ENCODE measurements around the gene TIE1. TPM values are rescaled to one million over a fixed set of nuclear protein-coding genes. Genes with fewer than 3 reads are reported as not detected.
"Not testable (repeated sequence)": the region's sequence is repeated elsewhere in the genome, so short reads cannot be mapped to it uniquely, and the experiment has no call there.

TIE1 gene
- total RNA-seq, 1 experiment from 2014 or later, result 0.11 TPM

DNA sequence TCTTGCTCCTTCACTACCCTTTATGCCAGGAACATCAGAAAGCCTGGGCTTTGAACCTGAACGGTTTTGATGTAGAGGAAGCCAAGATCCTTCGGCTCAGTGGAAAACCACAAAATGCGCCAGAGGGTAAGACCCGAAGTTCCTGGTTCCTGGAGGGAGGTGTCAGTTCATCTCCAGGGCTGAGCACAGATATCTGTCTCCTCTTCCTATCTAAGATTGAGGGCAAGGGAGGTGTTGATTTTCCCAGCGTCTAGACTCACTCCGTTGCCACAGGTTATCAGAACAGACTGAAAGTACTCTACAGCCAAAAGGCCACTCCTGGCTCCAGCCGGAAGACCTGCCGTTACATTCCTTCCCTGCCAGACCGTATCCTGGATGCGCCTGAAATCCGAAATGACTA is 58.9 kb downstream of the TIE1 start:
- DNase-seq (ENCODE audit: low read depth), result no peak

DNA sequence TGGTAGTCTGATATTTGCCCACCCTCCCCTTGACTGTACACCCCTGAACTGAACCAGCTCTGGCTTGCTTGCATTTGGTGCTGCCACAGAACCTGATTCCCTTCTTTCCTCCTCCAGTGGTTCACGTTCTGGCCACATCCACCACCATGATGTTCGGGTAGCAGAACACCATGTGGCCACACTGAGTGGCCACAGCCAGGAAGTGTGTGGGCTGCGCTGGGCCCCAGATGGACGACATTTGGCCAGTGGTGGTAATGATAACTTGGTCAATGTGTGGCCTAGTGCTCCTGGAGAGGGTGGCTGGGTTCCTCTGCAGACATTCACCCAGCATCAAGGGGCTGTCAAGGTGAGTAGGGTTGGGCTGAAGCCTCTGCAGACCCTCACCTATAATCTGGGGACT is 59.8 kb downstream of the TIE1 start:
- no peak for DNase-seq (ENCODE audit: low read depth)

DNA sequence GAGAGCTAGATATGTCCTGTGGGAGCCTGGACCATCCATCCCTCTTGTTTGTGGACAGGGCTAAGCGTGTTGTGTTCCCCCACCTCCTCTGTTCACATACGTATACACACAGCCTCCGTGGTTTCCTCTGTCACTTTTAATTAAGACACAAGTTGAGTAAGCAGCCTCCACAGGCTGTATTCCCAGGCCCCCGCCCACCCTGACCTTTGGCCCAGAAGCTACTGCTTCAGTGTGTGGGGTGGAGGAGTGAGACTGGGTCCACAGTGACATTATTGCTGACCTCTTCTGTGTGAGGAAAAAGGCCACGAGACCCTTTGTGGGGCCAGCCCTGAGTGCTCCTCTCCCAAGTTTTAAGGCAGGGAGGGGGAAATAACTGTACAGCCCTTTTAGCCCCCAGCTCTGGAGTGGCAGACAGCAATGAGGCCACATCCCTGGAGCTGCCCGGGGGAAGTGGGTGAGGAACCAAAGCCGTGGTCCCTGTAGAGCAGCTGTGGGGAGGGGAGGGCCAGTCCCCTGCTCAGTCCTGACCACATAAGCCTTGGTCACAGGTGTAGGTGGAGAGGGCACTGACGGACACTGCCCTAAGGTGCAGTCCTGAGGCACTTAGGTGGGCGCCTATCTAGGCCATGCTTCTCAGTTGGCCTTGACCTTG is 62.6 kb downstream of the TIE1 start:
- no peak for DNase-seq (ENCODE audit: low read depth)

- DNase-seq (ENCODE audit: low read depth), result no peak
Measured at GRCh38 chr1:43363935-43364525, 63.2 kb downstream of the TIE1 start.

DNA sequence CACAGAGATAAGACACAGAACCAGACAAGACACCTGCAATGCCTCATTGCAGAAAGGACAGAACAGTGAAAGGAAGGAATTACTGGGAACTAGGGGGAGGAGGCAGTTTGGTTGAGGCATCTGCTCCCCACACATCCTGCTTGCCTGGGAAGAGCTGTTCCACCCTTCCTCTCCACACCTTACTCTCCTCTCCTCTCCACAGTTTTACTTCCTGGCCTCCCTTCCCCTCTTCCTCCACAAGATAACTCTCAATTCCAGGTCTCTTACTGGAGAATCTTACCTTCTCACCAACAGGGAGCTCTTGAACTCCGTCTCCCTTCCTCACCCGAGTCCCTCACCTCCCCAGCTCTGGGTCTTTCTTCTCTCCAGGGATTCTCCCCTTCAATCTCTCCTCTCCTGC is 64.9 kb downstream of the TIE1 start:
- no peak for DNase-seq (ENCODE audit: low read depth)

DNA sequence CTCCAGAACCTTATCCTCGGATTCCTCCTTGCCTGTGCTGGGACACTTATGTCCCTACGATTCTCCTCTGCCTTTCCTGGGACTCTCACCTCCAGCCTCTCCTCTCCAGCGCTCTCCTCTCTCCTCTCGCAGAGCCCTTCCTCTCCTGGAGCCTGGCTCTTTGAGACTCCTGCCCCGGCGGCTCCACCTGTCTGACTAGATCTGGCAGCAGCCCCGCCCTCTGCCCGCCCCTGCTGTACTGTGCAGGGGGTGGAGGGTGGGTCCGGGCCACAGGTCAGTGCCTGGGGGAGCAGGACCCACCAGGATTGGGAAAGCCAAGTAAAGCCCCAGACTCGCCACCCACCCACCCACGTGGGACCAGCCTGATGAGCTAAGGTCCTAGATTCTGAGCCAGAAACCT is 65.4 kb downstream of the TIE1 start:
- no peak for DNase-seq (ENCODE audit: low read depth)

DNA sequence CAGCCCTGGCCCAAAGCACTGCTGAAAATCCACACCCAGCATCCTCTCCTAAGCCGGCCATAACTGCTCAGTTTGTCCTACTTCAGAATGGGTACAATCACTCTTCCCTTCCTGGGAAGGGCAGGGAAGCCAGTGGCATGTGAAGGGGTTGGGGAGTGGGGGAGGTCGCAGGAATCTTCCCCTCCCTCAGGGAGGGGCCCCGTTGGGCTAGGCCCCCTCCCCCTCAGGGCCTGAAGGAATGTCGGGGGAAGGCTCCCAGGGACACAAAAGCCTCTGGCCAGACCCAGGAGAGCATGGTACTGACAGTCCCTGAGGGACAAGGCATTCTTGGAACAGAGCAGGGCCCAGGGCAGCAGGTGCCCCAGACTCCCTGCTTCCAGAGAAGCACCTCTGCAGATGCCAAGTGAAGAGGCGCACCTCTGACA is 65.8 kb downstream of the TIE1 start:
- DNase-seq (ENCODE audit: low read depth), result no peak

GRCh38 chr1:43367026-43367903 is 66.5 kb downstream of the TIE1 start:
- no peak for DNase-seq (ENCODE audit: low read depth)

- DNase-seq (ENCODE audit: low read depth), result peak; percentile 81
Measured at GRCh38 chr1:43367904-43368645, 67.3 kb downstream of the TIE1 start, which contains the start of gene ELOVL1. ELOVL1 (minus strand) TSS chr1:43368011; CDS start chr1:43365609, 2,402 bp downstream.

- DNase-seq (ENCODE audit: low read depth), result no peak
Measured at GRCh38 chr1:43368646-43369020, 67.9 kb downstream of the TIE1 start.

DNA sequence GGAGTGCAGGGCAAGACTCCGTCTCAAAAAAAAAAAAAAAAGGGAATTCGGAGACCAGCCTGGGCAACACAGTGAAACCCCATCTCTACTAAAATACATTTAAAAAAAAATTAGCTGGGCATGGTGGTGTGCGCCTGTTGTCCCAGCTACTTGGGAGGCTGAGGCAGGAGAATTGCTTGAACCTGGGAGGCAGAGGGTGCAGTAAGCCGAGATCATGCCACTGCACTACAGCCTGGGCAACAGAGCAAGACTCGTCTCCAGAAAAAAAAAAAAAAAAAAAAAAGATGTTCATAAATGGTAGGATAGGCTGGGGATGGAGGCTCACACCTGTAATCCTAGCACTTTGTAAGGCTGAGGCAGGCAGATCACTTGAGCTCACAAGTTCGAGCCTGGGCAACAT is 69.0 kb downstream of the TIE1 start:
- DNase-seq (ENCODE audit: low read depth), result not testable (repeated sequence)

DNA sequence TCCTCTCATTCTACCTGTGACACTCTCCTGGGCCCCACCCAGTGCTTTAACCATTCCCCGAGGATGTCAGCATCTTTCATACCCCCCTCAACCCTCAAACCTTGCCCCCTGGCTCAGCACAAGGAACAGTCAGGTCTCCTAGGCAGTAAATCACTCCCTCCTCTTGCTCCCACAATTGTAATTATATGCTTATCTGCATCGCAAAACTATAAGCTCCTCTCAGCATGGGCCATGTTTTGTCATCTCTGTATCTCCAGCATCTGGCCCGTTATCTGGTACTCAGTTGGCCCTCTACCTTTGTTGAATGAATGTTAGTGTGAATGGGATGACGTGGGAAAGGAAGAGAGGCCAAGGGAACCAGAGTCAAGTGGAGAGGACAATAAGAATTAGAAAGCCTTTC is 69.8 kb downstream of the TIE1 start:
- no peak for DNase-seq (ENCODE audit: low read depth)

DNA sequence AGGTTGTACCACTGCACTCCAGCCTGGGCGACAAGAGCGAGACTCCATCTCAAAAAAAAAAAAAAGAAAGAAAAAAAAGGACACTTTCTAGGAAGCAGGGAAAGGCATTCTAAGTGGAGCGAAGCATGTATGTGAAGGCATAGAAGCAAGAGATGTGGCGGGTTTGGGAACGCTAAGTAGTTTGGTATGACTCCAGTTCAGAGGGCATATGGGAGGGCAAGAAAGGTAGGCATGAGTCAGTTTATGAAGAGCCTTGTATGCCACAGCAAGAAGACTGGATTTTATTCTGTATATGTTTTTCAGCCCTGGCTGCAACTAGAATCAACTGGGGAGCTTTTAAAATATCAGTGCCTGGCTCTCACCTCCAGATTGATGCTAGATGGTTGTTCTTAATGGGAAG is 71.4 kb downstream of the TIE1 start:
- no peak for DNase-seq (ENCODE audit: low read depth)

Other genes starting within 250 kb of the TIE1 start
- gene EBNA1BP2, start 128.7 kb upstream of the TIE1 start, total RNA-seq (2014; rRNA removed), result 111 and 122 TPM in 2 replicates
- not detected in 2 replicates for gene CFAP57, start 128.7 kb upstream of the TIE1 start, total RNA-seq (2014; rRNA removed)
- not detected in 2 replicates for gene TMEM125, start 31.0 kb upstream of the TIE1 start, total RNA-seq (2014; rRNA removed)
- gene C1orf210, start 15.4 kb upstream of the TIE1 start, total RNA-seq (2014; rRNA removed), result not detected in 2 replicates
- gene MPL, start 36.8 kb downstream of the TIE1 start, total RNA-seq (2014; rRNA removed), result not detected in 2 replicates
- gene CDC20, start 58.0 kb downstream of the TIE1 start, total RNA-seq (2014; rRNA removed), result 203 and 206 TPM in 2 replicates
- gene ELOVL1, start 67.0 kb downstream of the TIE1 start, total RNA-seq (2014; rRNA removed), result 84.8 and 88.4 TPM in 2 replicates
- gene MED8, start 88.8 kb downstream of the TIE1 start, total RNA-seq (2014; rRNA removed), result 31.5 and 31.7 TPM in 2 replicates
- 12.0 and 14.4 TPM in 2 replicates for gene SZT2, start 88.9 kb downstream of the TIE1 start, total RNA-seq (2014; rRNA removed)
- gene HYI, start 152.9 kb downstream of the TIE1 start, total RNA-seq (2014; rRNA removed), result 32.8 and 32.9 TPM in 2 replicates
- gene PTPRF, start 229.9 kb downstream of the TIE1 start, total RNA-seq (2014; rRNA removed), result 12.8 and 13.7 TPM in 2 replicates